CD14-positive monocyte (primary cell): ENCODE results near the gene SNX19. TPM values are rescaled to one million over a fixed set of nuclear protein-coding genes. Genes with fewer than 3 reads are reported as not detected.
"Not testable (repeated sequence)": the region's sequence is repeated elsewhere in the genome, so short reads cannot be mapped to it uniquely, and the experiment has no call there.

Experiments used
- DNase-seq, 3 donors: peaks; one replicate each; pipeline ENCODE4 v3.0.0-alpha.2; 2011 to 2022
- H2AFZ ChIP-seq: 2 replicates; pipeline ENCODE4 v1.6.0; 2012; ENCODE audit warnings: mild to moderate bottlenecking, low read depth, low read length, inconsistent platforms; ENCODE audit not compliant: insufficient read depth, poor library complexity, severe bottlenecking
- H3K27ac ChIP-seq, 2 donors: 1 replicate in 1 of 2; 2 replicates in 1 of 2; pipeline ENCODE4 v1.5.1; 2012 to 2013; ENCODE audit warnings: low read length in 2 of 2, control low read depth in 1 of 2, inconsistent platforms in 1 of 2, low read depth in 1 of 2, mild to moderate bottlenecking in 1 of 2
- H3K27me3 ChIP-seq, 2 donors: one replicate each; pipeline versions ENCODE4 v1.6.0 to v1.6.1; 2011 to 2013; ENCODE audit warnings: low read length in 2 of 2; ENCODE audit not compliant: control insufficient read depth in 2 of 2, insufficient read depth in 2 of 2
- H3K36me3 ChIP-seq, 2 donors: replicated peaks in 1 of 2; 1 replicate in 1 of 2; 2 replicates in 1 of 2; pipeline versions ENCODE4 v1.5.1 to v1.6.1; 2012 to 2013; ENCODE audit warnings: low read length in 2 of 2, control low read depth in 1 of 2, inconsistent platforms in 1 of 2, mild to moderate bottlenecking in 1 of 2; ENCODE audit not compliant: insufficient read depth in 2 of 2, control insufficient read depth in 1 of 2
- H3K4me1 ChIP-seq, 2 donors: 1 replicate in 1 of 2; 2 replicates in 1 of 2; pipeline versions ENCODE4 v1.5.1 to v1.6.1; 2012 to 2013; ENCODE audit warnings: low read length in 2 of 2, control low read depth in 1 of 2, inconsistent platforms in 1 of 2, mild to moderate bottlenecking in 1 of 2, moderate library complexity in 1 of 2; ENCODE audit not compliant: insufficient read depth in 2 of 2, control insufficient read depth in 1 of 2
- H3K4me2 ChIP-seq: replicated peaks from 2 replicates; pipeline ENCODE3; 2012; ENCODE audit warnings: low read length, moderate library complexity, mild to moderate bottlenecking; ENCODE audit not compliant: poor library complexity, severe bottlenecking; ENCODE audit errors: extremely low read depth
- H3K4me3 ChIP-seq, 3 experiments: fragments of 200-600 bp in 1 of 3; sonication (generic) in 1 of 3; replicated peaks in 1 of 3; 1 replicate in 2 of 3; 2 replicates in 1 of 3; pipeline ENCODE4 v1.5.1; 2011 to 2013; ENCODE audit warnings: low read length in 3 of 3, mild to moderate bottlenecking in 3 of 3, control low read depth in 2 of 3, low read depth in 2 of 3, inconsistent platforms in 1 of 3, moderate library complexity in 1 of 3
- H3K79me2 ChIP-seq: 2 replicates; pipeline ENCODE4 v1.6.0; 2012; ENCODE audit warnings: mild to moderate bottlenecking, control low read depth, inconsistent platforms, low read length, moderate library complexity; ENCODE audit not compliant: insufficient read depth
- H3K9ac ChIP-seq: 2 replicates; pipeline ENCODE4 v1.6.0; 2017; ENCODE audit warnings: low read length, mild to moderate bottlenecking; ENCODE audit not compliant: insufficient read depth, poor library complexity, severe bottlenecking
- H3K9me3 ChIP-seq, 2 donors: replicated peaks in 1 of 2; 1 replicate in 1 of 2; 2 replicates in 1 of 2; pipeline versions ENCODE4 v1.5.1 to v1.6.1; 2012 to 2013; ENCODE audit warnings: low read length in 2 of 2, control low read depth in 1 of 2; ENCODE audit not compliant: control insufficient read depth in 1 of 2, insufficient read depth in 1 of 2
- H4K20me1 ChIP-seq: 2 replicates; pipeline ENCODE4 v1.6.0; 2012; ENCODE audit warnings: mild to moderate bottlenecking, low read length, control low read depth, moderate library complexity; ENCODE audit not compliant: insufficient read depth
- H3K27ac Mint-ChIP-seq, 7 donors: one replicate each; pipeline ENCODE4 v1.8.0; 2020; ENCODE audit warnings: mild to moderate bottlenecking in 7 of 7, mixed read lengths in 7 of 7, moderate library complexity in 6 of 7, inconsistent platforms in 2 of 7
- H3K27me3 Mint-ChIP-seq, 3 donors: one replicate each; pipeline ENCODE4 v1.8.0; 2021 to 2022; ENCODE audit warnings: low read depth in 3 of 3, mild to moderate bottlenecking in 3 of 3, mixed read lengths in 3 of 3, moderate library complexity in 3 of 3, inconsistent platforms in 1 of 3
- H3K36me3 Mint-ChIP-seq, 2 donors: one replicate each; pipeline ENCODE4 v1.8.0; 2020; ENCODE audit warnings: mixed read lengths in 2 of 2, inconsistent platforms in 1 of 2, mild to moderate bottlenecking in 1 of 2
- H3K4me1 Mint-ChIP-seq: one replicate; pipeline ENCODE4 v1.8.0; 2020; ENCODE audit warnings: mild to moderate bottlenecking, mixed read lengths
- H3K4me3 Mint-ChIP-seq, 2 donors: one replicate each; pipeline ENCODE4 v1.8.0; 2020; ENCODE audit warnings: mild to moderate bottlenecking in 2 of 2, mixed read lengths in 2 of 2, moderate library complexity in 1 of 2
- H3K9me3 Mint-ChIP-seq, 7 donors: one replicate each; pipeline ENCODE4 v1.8.0; 2020 to 2022; ENCODE audit warnings: mixed read lengths in 7 of 7, mild to moderate bottlenecking in 6 of 7, moderate library complexity in 6 of 7, inconsistent platforms in 2 of 7
- CTCF ChIP-seq: fragments of 200-600 bp; IDR thresholded peaks from one replicate; pipeline ENCODE4 v1.8.0; 2022; ENCODE audit warnings: antibody characterized with exemption, mild to moderate bottlenecking
- WGBS: methylation state at CpG from one replicate; pipeline ENCODE4 v1.1.5; 2013; ENCODE audit warnings: missing lambda C conversion rate; ENCODE audit not compliant: insufficient coverage; 5-methylcytosine and 5-hydroxymethylcytosine counted together
- intact Hi-C, 2 donors: fragments of 100-400 bp; cut with micrococcal nuclease; formaldehyde crosslinking; loops; one replicate each; pipeline versions ENCODE4 v1.15.0 to v1.15.1; 2023
- polyA plus RNA-seq, 3 donors: library from polyadenylated mRNA; depleted of rRNA in 1 of 3; unstranded in 2 of 3; stranded (reverse) in 1 of 3; fragments of 300-500 nt in 2 of 3; fragments of >200 nt in 1 of 3; fragmentation: Illumina TruSeq in 2 of 3; gene quantifications; 1 replicate in 2 of 3; 2 replicates in 1 of 3; pipeline ENCODE4 v1.2.3, GENCODE V29; 2012 to 2021

SNX19 gene
- polyA plus RNA-seq, 3 donors, result 13.6 to 23.3 (median 17.6) TPM

DNA sequence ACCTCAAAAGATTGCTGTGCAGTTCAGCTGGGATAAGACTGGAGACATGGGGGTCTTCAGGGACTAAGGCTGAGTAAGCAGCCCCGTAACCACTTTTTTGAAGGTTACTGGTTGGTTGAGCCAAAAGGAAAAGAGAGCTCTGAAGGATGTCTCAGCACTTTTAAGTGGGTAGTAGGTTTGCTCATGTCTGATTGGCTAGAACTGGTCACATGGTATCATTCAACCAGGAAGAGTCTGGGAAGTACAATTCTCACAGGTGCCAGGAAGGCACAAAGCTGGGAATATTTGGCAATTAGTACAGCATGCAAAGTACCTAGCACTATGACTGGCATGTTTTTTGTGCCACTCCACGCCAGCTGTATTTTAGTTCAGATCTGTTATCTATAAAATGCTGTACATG is 58.1 kb downstream of the SNX19 start:
- H3K27ac ChIP-seq, result no peak overlapping the region
- no peak overlapping the region for H2AFZ ChIP-seq
- intact Hi-C loops, result no loop called here
- H3K9me3 ChIP-seq, result no peaks in the 10 kb centered on the region
- TF ChIP-seq CTCF, result no peak
- H3K27me3 Mint-ChIP-seq, result peaks cover under 1 to 8% (median 2%) of the 10 kb centered on the region in 3 donors
- no peaks in the 10 kb centered on the region for H4K20me1 ChIP-seq
- no peak overlapping the region for H3K4me2 ChIP-seq
- no peaks in the 10 kb centered on the region for H3K27me3 ChIP-seq
- no peak overlapping the region for H3K27ac Mint-ChIP-seq
- peaks cover 2% of the 10 kb centered on the region for H3K4me1 Mint-ChIP-seq
- WGBS, result 100% methylated on average over 1 of the region's 2 CpGs
- no peak overlapping the region for H3K9ac ChIP-seq
- H3K36me3 ChIP-seq, result no peaks in the 10 kb centered on the region
- peaks cover 0 to 8% (median 1%) of the 10 kb centered on the region in 7 donors for H3K9me3 Mint-ChIP-seq
- no peaks in the 10 kb centered on the region for H3K4me1 ChIP-seq
- no peak overlapping the region for H3K4me3 ChIP-seq
- H3K79me2 ChIP-seq, result no peaks in the 10 kb centered on the region
- H3K36me3 Mint-ChIP-seq, result no peaks in the 10 kb centered on the region
- DNase-seq, result peak in 2 of 3 donors; percentile 13 to 14
- no peak overlapping the region for H3K4me3 Mint-ChIP-seq

- H3K4me3 Mint-ChIP-seq, DNase-seq, H3K9me3 Mint-ChIP-seq, H3K27ac Mint-ChIP-seq, H3K4me3 ChIP-seq, H3K27me3 ChIP-seq, H3K36me3 Mint-ChIP-seq, intact Hi-C loops, H4K20me1 ChIP-seq, H3K36me3 ChIP-seq, H3K4me1 Mint-ChIP-seq, H3K9me3 ChIP-seq, H3K4me2 ChIP-seq, H3K4me1 ChIP-seq, H3K27ac ChIP-seq, H3K79me2 ChIP-seq, H2AFZ ChIP-seq, H3K9ac ChIP-seq: not testable (repeated sequence)
- WGBS, result no CpG with 5 or more reads among the region's 2 CpGs
- peaks cover 2 to 13% (median 2%) of the 10 kb centered on the region in 3 donors for H3K27me3 Mint-ChIP-seq
Measured at GRCh38 chr11:130855707-130856106, 60.6 kb downstream of the SNX19 start.
